WTC11 (cell line): ENCODE results near the gene TMEM245. TPM values are rescaled to one million over a fixed set of nuclear protein-coding genes. Genes with fewer than 3 reads are reported as not detected.
A peak's percentile ranks its signal among the peaks of the same experiment; 100 is the strongest.

ENCODE experiments used
- ATAC-seq: fragments of 200-7000 bp; cut with Tn5 transposase; 2 replicates; pipeline ENCODE4 v1.10.0; 2021; ENCODE audit warnings: mild to moderate bottlenecking, moderate library complexity
- CTCF ChIA-PET: fragments of 300-600 bp; sonication (Branson Sonifier 250); formaldehyde crosslinking; loops from one replicate; lab custom pipeline; 2021; ENCODE audit warnings: antibody characterized with exemption; lab: Charles Lee
- POLR2A ChIA-PET: fragments of 350-600 bp; sonication (Branson Sonifier 250); formaldehyde crosslinking; loops from one replicate; lab custom pipeline; 2021; ENCODE audit warnings: antibody characterized with exemption; lab: Charles Lee
- DNase-seq: peaks from one replicate; pipeline ENCODE4 v3.0.0; 2021; ENCODE audit warnings: low spot score
- H3K27ac Mint-ChIP-seq: 2 replicates; pipeline ENCODE4 v1.8.0; 2021; ENCODE audit warnings: mixed read lengths
- H3K27me3 Mint-ChIP-seq: 2 replicates; pipeline ENCODE4 v1.8.0; 2021; ENCODE audit warnings: low read depth, mild to moderate bottlenecking, moderate library complexity, mixed read lengths
- H3K36me3 Mint-ChIP-seq: 2 replicates; pipeline ENCODE4 v1.8.0; 2021; ENCODE audit warnings: mixed read lengths
- H3K4me1 Mint-ChIP-seq: 2 replicates; pipeline ENCODE4 v1.8.0; 2022; ENCODE audit warnings: mixed read lengths
- H3K4me3 Mint-ChIP-seq: 2 replicates; pipeline ENCODE4 v1.8.0; 2021; ENCODE audit warnings: mild to moderate bottlenecking, moderate library complexity, mixed read lengths
- H3K9me3 Mint-ChIP-seq: 2 replicates; pipeline ENCODE4 v1.8.0; 2021; ENCODE audit warnings: mixed read lengths
- CBFB ChIP-seq: sonication (generic); formaldehyde crosslinking; IDR thresholded peaks from 2 replicates; pipeline ENCODE4 v1.8.1; 2022; ENCODE audit warnings: mild to moderate bottlenecking, low read depth, missing genetic modification reagents
- E2F1 ChIP-seq: sonication (generic); formaldehyde crosslinking; IDR thresholded peaks from 2 replicates; pipeline ENCODE4 v1.8.0; 2022; ENCODE audit warnings: mild to moderate bottlenecking, missing genetic modification reagents
- FOXK1 ChIP-seq: sonication (generic); formaldehyde crosslinking; IDR thresholded peaks from 2 replicates; pipeline ENCODE4 v1.8.0; 2022; ENCODE audit warnings: mild to moderate bottlenecking, moderate library complexity, missing genetic modification reagents
- FOXP4 ChIP-seq: sonication (generic); formaldehyde crosslinking; IDR thresholded peaks from 2 replicates; pipeline ENCODE4 v1.8.0; 2022; ENCODE audit warnings: mild to moderate bottlenecking, missing genetic modification reagents
- JAZF1 ChIP-seq: fragments of 250-450 bp; sonication (Bioruptor Pico); IDR thresholded peaks from 2 replicates; pipeline ENCODE4 v1.9.0; 2021; ENCODE audit warnings: moderate library complexity, mild to moderate bottlenecking, inconsistent platforms
- MAX ChIP-seq: sonication (generic); formaldehyde crosslinking; IDR thresholded peaks from 2 replicates; pipeline ENCODE4 v1.8.0; 2022; ENCODE audit warnings: mild to moderate bottlenecking, missing genetic modification reagents
- NFYB ChIP-seq: sonication (generic); formaldehyde crosslinking; conservative IDR thresholded peaks from 2 replicates; pipeline ENCODE4 v1.8.0; 2022; ENCODE audit warnings: low read depth, missing genetic modification reagents
- SMAD4 ChIP-seq: sonication (generic); formaldehyde crosslinking; IDR thresholded peaks from 2 replicates; pipeline ENCODE4 v1.8.0; 2022; ENCODE audit warnings: mild to moderate bottlenecking, missing genetic modification reagents
- TCF7 ChIP-seq: sonication (generic); formaldehyde crosslinking; IDR thresholded peaks from 2 replicates; pipeline ENCODE4 v1.8.0; 2022; ENCODE audit warnings: mild to moderate bottlenecking, low read depth, missing genetic modification reagents, moderate library complexity
- ZBTB43 ChIP-seq: sonication (generic); formaldehyde crosslinking; IDR thresholded peaks from 2 replicates; pipeline ENCODE4 v1.8.1; 2023; ENCODE audit warnings: mild to moderate bottlenecking, missing genetic modification reagents
- ZNF138 ChIP-seq: sonication (generic); formaldehyde crosslinking; conservative IDR thresholded peaks from 2 replicates; pipeline ENCODE4 v1.8.1; 2022; ENCODE audit warnings: mild to moderate bottlenecking, moderate library complexity, missing genetic modification reagents
- ZNF219 ChIP-seq: sonication (generic); formaldehyde crosslinking; IDR thresholded peaks from 2 replicates; pipeline ENCODE4 v1.8.0; 2023; ENCODE audit warnings: missing genetic modification reagents, mild to moderate bottlenecking, borderline replicate concordance
- ZNF425 ChIP-seq: fragments of 250-450 bp; sonication (Bioruptor Pico); conservative IDR thresholded peaks from 2 replicates; pipeline ENCODE4 v1.9.0; 2021; ENCODE audit warnings: mild to moderate bottlenecking
- ZNF512 ChIP-seq: sonication (generic); formaldehyde crosslinking; IDR thresholded peaks from 2 replicates; pipeline ENCODE4 v1.8.1; 2022; ENCODE audit warnings: missing genetic modification reagents, borderline replicate concordance
- ZNF532 ChIP-seq: fragments of 250-450 bp; sonication (Bioruptor Pico); IDR thresholded peaks from 2 replicates; pipeline ENCODE4 v1.9.0; 2021; ENCODE audit warnings: mild to moderate bottlenecking, borderline replicate concordance
- ZSCAN18 ChIP-seq: fragments of 250-450 bp; sonication (Bioruptor Pico); IDR thresholded peaks from 2 replicates; pipeline ENCODE4 v2.1.2; 2022; ENCODE audit warnings: mild to moderate bottlenecking, moderate library complexity
- total RNA-seq: library from RNA; stranded (reverse); gene quantifications from 3 replicates; pipeline ENCODE4 v1.2.3, GENCODE V29; 2021

Gene TMEM245
- total RNA-seq, 1 experiment from 2014 or later, result 40.8 TPM

- TF ChIP-seq ZBTB43 (CRISPR knock-in tag), result no peak
- no peak for TF ChIP-seq FOXK1 (CRISPR knock-in tag)
- no peak for TF ChIP-seq TCF7 (CRISPR knock-in tag)
These were observed 18.5 kb downstream of the TMEM245 start (continued) for GRCh38 chr9:109101202-109101595.

GRCh38 chr9:109100543-109101201 lies 19.1 kb downstream of the TMEM245 start:
- Mint-ChIP-seq H3K27me3 (no peaks in the 10 kb centered on the region), H3K4me3 (no peak overlapping the region), H3K4me1 (peaks cover 39% of the 10 kb centered on the region), H3K9me3 (peaks cover 3% of the 10 kb centered on the region)
- CTCF ChIA-PET, result no interaction called here
- DNase-seq, result no peak
- TF ChIP-seq MAX (CRISPR knock-in tag), result no peak
- no peak for TF ChIP-seq NFYB (CRISPR knock-in tag)
- no peak for TF ChIP-seq ZNF219 (CRISPR knock-in tag)
- TF ChIP-seq ZNF532 (CRISPR knock-in tag), result no peak
- TF ChIP-seq, all 79 proteins: peak for 0
- no peak for ATAC-seq
- Mint-ChIP-seq H3K36me3 (peaks cover 32% of the 10 kb centered on the region), H3K27ac (0 out of 2 replicates have a peak overlapping the region, but pooled peaks have one; percentile 8)
- POLR2A ChIA-PET, result no interaction called here

- Mint-ChIP-seq H3K4me3 (no peak overlapping the region), H3K36me3 (peaks cover 28% of the 10 kb centered on the region), H3K4me1 (peaks cover 45% of the 10 kb centered on the region), H3K27me3 (no peaks in the 10 kb centered on the region), H3K27ac (peak overlapping the region; percentile 53; the same call in 1 of the 2 replicates), H3K9me3 (peaks cover 3% of the 10 kb centered on the region; the same call in 1 of the 2 replicates)
- DNase-seq (no peak), ATAC-seq (peak; percentile 20)
- CTCF ChIA-PET, result no interaction called here
- POLR2A ChIA-PET, result no interaction called here
- TF ChIP-seq JAZF1 (CRISPR knock-in tag) (no peak), FOXP4 (CRISPR knock-in tag) (no peak), CBFB (no peak), ZNF512 (CRISPR knock-in tag) (no peak), ZSCAN18 (CRISPR knock-in tag) (no peak), E2F1 (CRISPR knock-in tag) (no peak), ZNF425 (no peak), ZNF138 (CRISPR knock-in tag) (no peak), SMAD4 (no peak)
These were observed 20.8 kb downstream of the TMEM245 start for GRCh38 chr9:109098960-109099308.
